PC-9 (cell line): ENCODE results near the gene MTREX.

Experiments used
- CTCF ChIP-seq: fragments of 200-600 bp; sonication (generic); conservative IDR thresholded peaks from 2 replicates; pipeline ENCODE4 v1.6.1; 2017; ENCODE audit warnings: mixed run types, antibody characterized with exemption, mild to moderate bottlenecking, moderate library complexity
- EZH2 ChIP-seq: fragments of 200-600 bp; sonication (generic); IDR thresholded peaks from 2 replicates; pipeline ENCODE4 v1.8.0; 2017; ENCODE audit warnings: antibody characterized with exemption, low read depth

- TF ChIP-seq CTCF (no peak), EZH2 (no peak)
Measured at GRCh38 chr5:55350754-55351153, 43.0 kb downstream of the MTREX start.
